Astrocyte of the spinal cord (primary cell): ENCODE data around the gene GSTK1.

ENCODE experiments used
- DNase-seq: peaks from one replicate; pipeline ENCODE4 v3.0.0; 2011; ENCODE audit warnings: low read depth, low spot score
- H3K4me3 ChIP-seq: 2 replicates; pipeline ENCODE4 v1.5.1; 2011; ENCODE audit warnings: low read depth, mild to moderate bottlenecking, low read length, moderate library complexity
- in situ Hi-C: cut with HindIII; loops from 2 replicates; pipeline ENCODE4 v1.10.0; 2017; ENCODE audit warnings: low sequenced_read_pairs
- TF ChIP-seq, protein P1 (sequence below): IDR thresholded peaks from 2 replicates; pipeline ENCODE4 v1.5.1; 2012; ENCODE audit warnings: low read depth, mild to moderate bottlenecking, low read length, inconsistent platforms

The GSTK1 gene

DNA sequence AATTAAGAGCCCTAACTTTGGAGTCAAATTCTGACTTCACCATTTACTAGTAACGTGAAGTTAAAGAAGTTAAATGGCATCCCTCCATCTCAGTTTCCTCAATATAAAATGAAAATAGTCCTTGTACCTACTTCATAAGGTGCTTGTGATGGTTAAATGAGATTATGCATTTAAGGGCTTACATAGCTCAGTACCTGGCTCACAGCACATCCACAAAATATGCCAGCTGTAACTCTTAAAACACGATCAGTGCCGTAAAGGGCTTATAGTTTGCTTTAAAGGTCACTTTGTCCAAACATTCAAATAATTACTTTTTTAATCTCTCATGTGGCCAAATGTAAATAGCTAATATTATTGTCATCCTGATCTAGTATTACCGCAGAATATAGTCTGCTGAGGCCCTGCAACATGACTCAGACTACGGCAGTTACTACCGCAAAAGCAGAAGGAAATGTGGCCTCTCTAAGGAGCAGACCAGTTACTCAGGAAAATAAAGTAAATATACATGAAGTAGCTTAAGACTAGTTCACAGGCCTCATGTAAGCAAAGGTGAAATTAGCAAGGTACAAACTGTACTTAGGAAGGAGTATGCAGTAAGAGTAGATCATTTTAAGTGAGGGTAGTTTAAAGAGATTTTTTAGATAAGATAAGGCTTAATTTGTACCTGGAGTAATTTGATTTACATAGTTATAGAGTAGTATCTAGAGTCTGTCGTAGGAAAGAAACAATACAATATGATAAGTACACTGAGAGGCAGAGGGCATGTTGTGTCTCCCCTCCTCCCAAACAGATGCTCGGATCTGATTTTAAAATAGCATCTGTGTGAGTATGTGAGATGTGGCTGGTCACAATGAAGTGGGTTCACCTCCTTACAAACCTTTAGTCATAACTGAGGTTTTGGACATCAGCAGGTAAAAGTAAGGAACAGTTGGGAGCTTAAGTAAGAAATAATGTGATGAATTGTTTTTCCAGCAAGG, 38.0 kb downstream of the GSTK1 start:
- TF ChIP-seq, protein P1, sequence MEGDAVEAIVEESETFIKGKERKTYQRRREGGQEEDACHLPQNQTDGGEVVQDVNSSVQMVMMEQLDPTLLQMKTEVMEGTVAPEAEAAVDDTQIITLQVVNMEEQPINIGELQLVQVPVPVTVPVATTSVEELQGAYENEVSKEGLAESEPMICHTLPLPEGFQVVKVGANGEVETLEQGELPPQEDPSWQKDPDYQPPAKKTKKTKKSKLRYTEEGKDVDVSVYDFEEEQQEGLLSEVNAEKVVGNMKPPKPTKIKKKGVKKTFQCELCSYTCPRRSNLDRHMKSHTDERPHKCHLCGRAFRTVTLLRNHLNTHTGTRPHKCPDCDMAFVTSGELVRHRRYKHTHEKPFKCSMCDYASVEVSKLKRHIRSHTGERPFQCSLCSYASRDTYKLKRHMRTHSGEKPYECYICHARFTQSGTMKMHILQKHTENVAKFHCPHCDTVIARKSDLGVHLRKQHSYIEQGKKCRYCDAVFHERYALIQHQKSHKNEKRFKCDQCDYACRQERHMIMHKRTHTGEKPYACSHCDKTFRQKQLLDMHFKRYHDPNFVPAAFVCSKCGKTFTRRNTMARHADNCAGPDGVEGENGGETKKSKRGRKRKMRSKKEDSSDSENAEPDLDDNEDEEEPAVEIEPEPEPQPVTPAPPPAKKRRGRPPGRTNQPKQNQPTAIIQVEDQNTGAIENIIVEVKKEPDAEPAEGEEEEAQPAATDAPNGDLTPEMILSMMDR, result no peak
- H3K4me3 ChIP-seq, result no peak overlapping the region
- peak; percentile 42 for DNase-seq
- in situ Hi-C loops, result no loop called here

DNA sequence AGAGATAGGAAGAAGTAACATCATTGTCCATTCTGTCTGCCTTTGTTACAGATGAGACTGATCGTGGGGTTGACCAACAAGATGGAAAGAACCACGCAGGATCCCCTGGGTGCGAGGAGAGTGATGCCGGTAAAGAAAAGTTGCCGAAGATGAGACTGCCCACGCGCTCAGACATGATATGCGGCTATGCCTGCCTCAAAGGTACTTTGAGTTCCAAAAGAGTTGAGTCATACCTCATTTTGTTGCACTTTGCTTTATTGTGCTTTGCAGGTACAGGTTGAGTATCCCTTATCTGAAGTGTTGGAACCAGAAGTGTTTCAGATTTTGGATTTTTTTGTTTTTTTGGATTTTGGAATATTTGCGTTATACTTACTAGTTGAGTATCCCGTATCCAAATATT, 40.5 kb downstream of the GSTK1 start:
- no peak for DNase-seq
- H3K4me3 ChIP-seq, result no peak overlapping the region
- in situ Hi-C loops, result no loop called here
- TF ChIP-seq, protein P1, result no peak

DNA sequence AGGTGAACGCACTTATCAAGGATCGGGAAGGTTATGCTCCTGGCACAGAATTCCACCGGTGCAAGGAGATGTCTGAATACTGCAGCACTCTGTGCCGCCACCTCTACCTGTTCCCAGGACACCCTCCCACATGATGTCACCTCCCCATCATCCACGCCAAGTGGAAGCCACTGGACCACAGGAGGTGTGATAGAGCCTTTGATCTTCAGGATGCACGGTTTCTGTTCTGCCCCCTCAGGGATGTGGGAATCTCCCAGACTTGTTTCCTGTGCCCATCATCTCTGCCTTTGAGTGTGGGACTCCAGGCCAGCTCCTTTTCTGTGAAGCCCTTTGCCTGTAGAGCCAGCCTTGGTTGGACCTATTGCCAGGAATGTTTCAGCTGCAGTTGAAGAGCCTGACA, 41.7 kb downstream of the GSTK1 start:
- in situ Hi-C loops, result no loop called here
- TF ChIP-seq, protein P1, result no peak
- no peak for DNase-seq
- no peak overlapping the region for H3K4me3 ChIP-seq

DNA sequence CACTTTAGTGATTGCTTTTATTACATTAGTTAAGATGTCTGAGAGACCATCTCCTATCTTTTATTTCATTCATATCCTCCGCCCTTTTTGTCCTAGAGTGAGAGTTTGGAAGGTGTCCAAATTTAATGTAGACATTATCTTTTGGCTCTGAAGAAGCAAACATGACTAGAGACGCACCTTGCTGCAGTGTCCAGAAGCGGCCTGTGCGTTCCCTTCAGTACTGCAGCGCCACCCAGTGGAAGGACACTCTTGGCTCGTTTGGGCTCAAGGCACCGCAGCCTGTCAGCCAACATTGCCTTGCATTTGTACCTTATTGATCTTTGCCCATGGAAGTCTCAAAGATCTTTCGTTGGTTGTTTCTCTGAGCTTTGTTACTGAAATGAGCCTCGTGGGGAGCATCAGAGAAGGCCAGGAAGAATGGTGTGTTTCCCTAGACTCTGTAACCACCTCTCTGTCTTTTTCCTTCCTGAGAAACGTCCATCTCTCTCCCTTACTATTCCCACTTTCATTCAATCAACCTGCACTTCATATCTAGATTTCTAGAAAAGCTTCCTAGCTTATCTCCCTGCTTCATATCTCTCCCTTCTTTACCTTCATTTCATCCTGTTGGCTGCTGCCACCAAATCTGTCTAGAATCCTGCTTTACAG, 42.3 kb downstream of the GSTK1 start:
- DNase-seq, result peak; percentile 26
- H3K4me3 ChIP-seq, result no peak overlapping the region
- TF ChIP-seq, protein P1, result peak; percentile 78
- in situ Hi-C loops, result no loop called here

DNA sequence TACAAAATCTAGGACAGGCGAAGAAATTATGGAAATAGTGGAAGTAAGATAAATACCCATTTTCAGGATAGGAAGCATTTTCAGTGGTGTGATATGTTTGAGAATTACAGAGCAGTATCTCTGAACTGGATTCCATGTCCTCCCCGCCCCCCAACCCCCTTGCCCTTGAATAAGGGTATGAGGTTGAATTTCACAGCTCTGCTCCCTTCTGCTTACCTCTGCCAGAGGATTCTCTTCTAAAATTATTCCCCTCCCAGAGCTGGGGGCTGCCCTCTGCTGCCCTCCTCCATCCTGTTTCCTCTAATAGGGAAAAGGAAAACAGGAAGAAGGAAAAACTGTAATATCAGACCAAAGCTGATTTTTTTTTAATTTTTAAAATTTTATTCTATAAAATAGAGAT, 45.4 kb downstream of the GSTK1 start:
- TF ChIP-seq, protein P1, result no peak
- no peak for DNase-seq
- in situ Hi-C loops, result no loop called here
- no peak overlapping the region for H3K4me3 ChIP-seq

DNA sequence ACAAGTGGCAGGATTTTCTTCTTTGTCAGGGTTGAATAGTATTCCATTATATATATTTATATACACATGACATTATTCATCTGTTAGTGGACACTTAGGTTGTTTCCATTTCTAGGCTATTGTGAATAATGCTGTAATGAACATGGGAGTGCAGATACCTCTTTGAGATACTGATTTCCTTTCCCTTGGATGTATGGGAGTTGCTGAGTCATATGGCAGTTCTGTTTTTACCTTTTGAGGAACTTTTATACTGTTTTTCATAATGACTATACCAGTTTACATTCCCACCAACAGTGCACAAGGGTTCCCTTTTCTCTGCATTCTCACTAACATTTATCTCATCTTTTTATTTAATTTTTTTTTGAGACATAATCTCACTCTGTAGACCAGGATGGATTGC, 50.9 kb downstream of the GSTK1 start:
- H3K4me3 ChIP-seq, result no peak overlapping the region
- in situ Hi-C loops, result no loop called here
- TF ChIP-seq, protein P1, result no peak
- DNase-seq, result no peak
